MCF 10A (cell line): ENCODE results near the gene NKD1. TPM values are rescaled to one million over a fixed set of nuclear protein-coding genes. Genes with fewer than 3 reads are reported as not detected.
A peak's percentile ranks its signal among the peaks of the same experiment; 100 is the strongest.

ENCODE experiments used
- BruUV-seq: library from RNA; stranded (reverse); fragments of 400-500 nt; replicated peaks from 2 replicates; lab custom pipeline; 2021; lab: Mats Ljungman, UMichigan
- CTCF ChIA-PET: fragments of 300-600 bp; sonication (Branson Sonifier 250); formaldehyde crosslinking; extraction: SDS; loops from one replicate; lab custom pipeline; 2021; ENCODE audit warnings: antibody characterized with exemption, inconsistent platforms; lab: Yijun Ruan, JAX
- POLR2A ChIA-PET: fragments of 300-600, 350-650 bp; sonication (Branson Sonifier 250); formaldehyde crosslinking; extraction: SDS; loops from one replicate; lab custom pipeline; 2020; ENCODE audit warnings: antibody characterized with exemption, inconsistent platforms; lab: Yijun Ruan, JAX
- DNase-seq: peaks from one replicate; pipeline ENCODE4 v3.0.0-alpha.2; 2018; ENCODE audit not compliant: unreplicated experiment
- H3K27ac Mint-ChIP-seq: one replicate; pipeline ENCODE4 v1.8.0; 2022; ENCODE audit warnings: mild to moderate bottlenecking, low read depth, mixed read lengths; ENCODE audit not compliant: unreplicated experiment
- H3K27me3 Mint-ChIP-seq: one replicate; pipeline ENCODE4 v1.8.0; 2022; ENCODE audit warnings: mixed read lengths; ENCODE audit not compliant: insufficient read depth, unreplicated experiment
- H3K36me3 Mint-ChIP-seq: one replicate; pipeline ENCODE4 v1.8.0; 2022; ENCODE audit warnings: mild to moderate bottlenecking, moderate library complexity, mixed read lengths; ENCODE audit not compliant: insufficient read depth, unreplicated experiment
- H3K4me1 Mint-ChIP-seq: one replicate; pipeline ENCODE4 v1.8.0; 2022; ENCODE audit warnings: mixed read lengths; ENCODE audit not compliant: insufficient read depth, unreplicated experiment
- H3K4me3 Mint-ChIP-seq: one replicate; pipeline ENCODE4 v1.8.0; 2022; ENCODE audit warnings: mild to moderate bottlenecking, moderate library complexity, mixed read lengths; ENCODE audit not compliant: unreplicated experiment
- H3K9me3 Mint-ChIP-seq: one replicate; pipeline ENCODE4 v1.8.0; 2022; ENCODE audit warnings: mixed read lengths; ENCODE audit not compliant: unreplicated experiment
- intact Hi-C: fragments of 100-400 bp; cut with micrococcal nuclease; formaldehyde crosslinking; loops from 2 replicates; pipeline ENCODE4 v1.14.1; 2022
- total RNA-seq: library from RNA; stranded (reverse); gene quantifications from 2 replicates; pipeline ENCODE4 v1.2.3, GENCODE V29; 2022
- TF ChIP-seq, protein P1 (sequence below): fragments of 200-600 bp; IDR thresholded peaks from one replicate; pipeline ENCODE4 v1.8.0; 2022; ENCODE audit warnings: antibody characterized with exemption, mild to moderate bottlenecking; ENCODE audit not compliant: unreplicated experiment

The NKD1 gene
- total RNA-seq, 1 experiment from 2014 or later, result 0.07 TPM

GRCh38 chr16:50594308-50595260 is 46.4 kb downstream of the NKD1 start:
- BruUV-seq, result no TSS peak
- Mint-ChIP-seq H3K4me3 (no peak overlapping the region), H3K27me3 (no peaks in the 10 kb centered on the region), H3K9me3 (no peaks in the 10 kb centered on the region), H3K27ac (no peak overlapping the region), H3K36me3 (no peaks in the 10 kb centered on the region), H3K4me1 (no peaks in the 10 kb centered on the region)
- ChIA-PET CTCF (interaction anchor here (0.8 to 1.0 kb wide), 3 partner anchors 57 to 329 kb away, joined by 3 to 4 read pairs (median 4); no protein-coding TSS in a partner anchor), POLR2A (no interaction called here)
- peak; percentile 7 for DNase-seq
- intact Hi-C loops, result no loop called here
- TF ChIP-seq, protein P1, sequence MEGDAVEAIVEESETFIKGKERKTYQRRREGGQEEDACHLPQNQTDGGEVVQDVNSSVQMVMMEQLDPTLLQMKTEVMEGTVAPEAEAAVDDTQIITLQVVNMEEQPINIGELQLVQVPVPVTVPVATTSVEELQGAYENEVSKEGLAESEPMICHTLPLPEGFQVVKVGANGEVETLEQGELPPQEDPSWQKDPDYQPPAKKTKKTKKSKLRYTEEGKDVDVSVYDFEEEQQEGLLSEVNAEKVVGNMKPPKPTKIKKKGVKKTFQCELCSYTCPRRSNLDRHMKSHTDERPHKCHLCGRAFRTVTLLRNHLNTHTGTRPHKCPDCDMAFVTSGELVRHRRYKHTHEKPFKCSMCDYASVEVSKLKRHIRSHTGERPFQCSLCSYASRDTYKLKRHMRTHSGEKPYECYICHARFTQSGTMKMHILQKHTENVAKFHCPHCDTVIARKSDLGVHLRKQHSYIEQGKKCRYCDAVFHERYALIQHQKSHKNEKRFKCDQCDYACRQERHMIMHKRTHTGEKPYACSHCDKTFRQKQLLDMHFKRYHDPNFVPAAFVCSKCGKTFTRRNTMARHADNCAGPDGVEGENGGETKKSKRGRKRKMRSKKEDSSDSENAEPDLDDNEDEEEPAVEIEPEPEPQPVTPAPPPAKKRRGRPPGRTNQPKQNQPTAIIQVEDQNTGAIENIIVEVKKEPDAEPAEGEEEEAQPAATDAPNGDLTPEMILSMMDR, result no peak

GRCh38 chr16:50595859-50596258 is 47.7 kb downstream of the NKD1 start:
- intact Hi-C loops, result no loop called here
- no peaks in the 10 kb centered on the region for H3K36me3 Mint-ChIP-seq
- ChIA-PET POLR2A (no interaction called here), CTCF (interaction anchor here (0.7 to 1.0 kb wide), 3 partner anchors 13 to 330 kb away, joined by 3 to 4 read pairs (median 3); no protein-coding TSS in a partner anchor)
- H3K27ac Mint-ChIP-seq, result no peak overlapping the region
- no peaks in the 10 kb centered on the region for H3K4me1 Mint-ChIP-seq
- H3K4me3 Mint-ChIP-seq, result no peak overlapping the region
- H3K27me3 Mint-ChIP-seq, result no peaks in the 10 kb centered on the region
- TF ChIP-seq, protein P1, result no peak
- no peaks in the 10 kb centered on the region for H3K9me3 Mint-ChIP-seq
- no TSS peak for BruUV-seq
- DNase-seq, result no peak

DNA sequence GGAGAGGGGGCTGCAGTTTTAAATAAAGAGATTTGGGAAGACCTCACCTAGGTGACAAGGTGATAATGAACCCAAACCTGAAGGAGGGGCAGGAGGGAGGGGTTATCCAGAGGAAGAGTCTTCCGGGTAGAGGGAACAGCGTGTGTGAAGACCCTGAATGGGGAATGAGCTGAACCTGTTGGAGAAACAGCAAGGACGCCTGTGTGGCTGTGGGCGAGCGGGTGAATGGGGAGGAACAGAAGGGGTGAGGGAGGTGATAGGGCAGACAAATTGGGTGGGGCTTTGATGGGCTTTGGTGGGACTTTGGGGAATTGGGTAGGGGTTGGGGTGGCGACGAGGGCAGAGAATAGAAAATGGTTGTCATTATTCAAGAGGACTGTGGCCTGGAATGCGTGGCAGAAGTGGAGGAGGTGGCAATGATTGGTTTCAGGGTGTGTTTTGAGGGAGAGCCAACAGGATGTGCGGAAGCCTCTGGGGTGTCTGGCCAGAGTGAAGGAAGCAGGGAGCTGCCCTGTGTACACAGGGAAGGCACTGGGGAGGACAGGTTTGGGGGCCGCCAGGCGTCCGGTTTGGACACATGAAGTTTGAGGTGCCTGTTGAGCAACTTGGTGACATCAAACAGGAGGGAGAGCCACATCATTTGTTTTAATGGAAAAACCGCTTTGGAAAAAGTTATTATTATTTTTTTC is 48.7 kb downstream of the NKD1 start:
- no peaks in the 10 kb centered on the region for H3K4me1 Mint-ChIP-seq
- TF ChIP-seq, protein P1, result no peak
- no peak overlapping the region for H3K4me3 Mint-ChIP-seq
- H3K27ac Mint-ChIP-seq, result no peak overlapping the region
- DNase-seq, result no peak
- CTCF ChIA-PET, result interaction anchor here (1.1 kb wide), 1 partner anchor 10 kb away, joined by 3 read pairs; no protein-coding TSS in a partner anchor
- no peaks in the 10 kb centered on the region for H3K36me3 Mint-ChIP-seq
- H3K9me3 Mint-ChIP-seq, result no peaks in the 10 kb centered on the region
- POLR2A ChIA-PET, result no interaction called here
- BruUV-seq, result no TSS peak
- intact Hi-C loops, result no loop called here
- H3K27me3 Mint-ChIP-seq, result no peaks in the 10 kb centered on the region
